Sigmoid colon (tissue), 7 donors: ENCODE measurements around the gene RGS17. TPM values are rescaled to one million over a fixed set of nuclear protein-coding genes. Genes with fewer than 3 reads are reported as not detected.

Source experiments
- DNase-seq: peaks from one replicate; pipeline ENCODE4 v3.0.0-alpha.2; 2019
- H3K27ac ChIP-seq, 4 donors: fragments of 200-600 bp; sonication (generic); one replicate each; pipeline ENCODE4 v1.5.1; 2016 to 2019; ENCODE audit warnings: mild to moderate bottlenecking in 1 of 4
- H3K27me3 ChIP-seq, 3 donors: fragments of 200-600 bp; sonication (generic); one replicate each; pipeline ENCODE4 v1.5.1; 2019; ENCODE audit warnings: mild to moderate bottlenecking in 1 of 3
- H3K36me3 ChIP-seq, 4 donors: fragments of 200-600 bp; sonication (generic); one replicate each; pipeline ENCODE4 v1.5.1; 2016 to 2019
- H3K4me1 ChIP-seq, 4 donors: fragments of 200-600 bp; sonication (generic); one replicate each; pipeline ENCODE4 v1.5.1; 2017 to 2019
- H3K4me3 ChIP-seq, 4 donors: fragments of 200-600 bp; sonication (generic); one replicate each; pipeline ENCODE4 v1.5.1; 2017 to 2019; ENCODE audit warnings: mild to moderate bottlenecking in 2 of 4, moderate library complexity in 1 of 4
- H3K9me3 ChIP-seq, 4 donors: fragments of 200-600 bp in 3 of 4; sonication (generic) in 3 of 4; one replicate each; pipeline versions ENCODE4 v1.5.1 to v1.6.1; 2013 to 2019
- EP300 ChIP-seq, 4 donors: sonication (generic); formaldehyde crosslinking; IDR thresholded peaks; one replicate each; pipeline ENCODE4 v1.6.1; 2017; ENCODE audit warnings: antibody characterized with exemption in 4 of 4
- POLR2A ChIP-seq, 2 donors: fragments of 450-650 bp; IDR thresholded peaks; one replicate each; pipeline ENCODE4 v1.6.1; 2016; ENCODE audit warnings: antibody characterized with exemption in 2 of 2, mild to moderate bottlenecking in 2 of 2, moderate library complexity in 2 of 2
- POLR2AphosphoS5 ChIP-seq, 4 donors: sonication (generic); formaldehyde crosslinking; IDR thresholded peaks; one replicate each; pipeline ENCODE4 v1.6.1; 2017; ENCODE audit warnings: antibody characterized with exemption in 4 of 4
- WGBS, 2 donors: extraction: QIAGEN DNeasy Blood & Tissue Kit; methylation state at CpG; one replicate each; pipeline ENCODE4 v1.1.7; 2013; 5-methylcytosine and 5-hydroxymethylcytosine counted together
- intact Hi-C: fragments of 100-400 bp; cut with DNase I; formaldehyde crosslinking; loops from one replicate; pipeline ENCODE4 v1.15.1; 2023
- polyA plus RNA-seq, 3 donors: library from polyadenylated mRNA; stranded (reverse); fragments of 200-250 nt; gene quantifications; one replicate each; pipeline ENCODE4 v1.2.3, GENCODE V29; 2013
- total RNA-seq, 4 donors: library from RNA; depleted of rRNA; stranded (reverse); fragments of >200 nt; gene quantifications; one replicate each; pipeline ENCODE4 v1.1.0, GENCODE V29; 2016
- TF ChIP-seq, protein P1 (sequence below), 4 experiments: fragments of 450-650 bp in 3 of 4; fragments of 200-600 bp in 1 of 4; IDR thresholded peaks; one replicate each; pipeline ENCODE4 v1.5.1; 2016 to 2019; ENCODE audit warnings: antibody characterized with exemption in 4 of 4, mild to moderate bottlenecking in 3 of 4, moderate library complexity in 2 of 4
- donor health status: healthy with polysubstance abuse.
- donor health status: Bipolar disorder and iron deficiency.
- donor health status: healthy.

Gene RGS17
- total and polyA plus RNA-seq, 7 donors = 0.16 to 2.8 (median 0.41) TPM; not detected in 2

DNA sequence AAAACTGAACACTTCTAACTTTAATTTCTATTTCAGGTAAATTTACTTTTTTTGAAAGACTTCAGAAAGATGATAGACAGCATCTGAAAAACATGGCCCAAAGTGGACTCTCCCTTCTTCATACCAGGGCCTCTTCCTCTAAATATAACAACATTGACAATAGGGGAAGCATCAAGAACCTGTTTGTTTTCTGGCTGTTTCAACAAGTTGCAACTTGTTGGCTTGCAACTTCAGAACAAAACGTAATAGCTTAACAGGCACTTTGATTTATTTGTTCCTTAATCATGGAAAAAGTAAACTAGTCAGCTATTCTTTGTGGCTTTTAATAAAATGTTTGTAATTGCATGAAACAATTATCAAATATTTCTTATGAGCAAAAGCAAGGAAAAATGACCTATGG, 34.3 kb downstream of the RGS17 start:
- intact Hi-C loops = no loop called here
- peaks cover 0 to 12% (median 5%) of the 10 kb centered on the region in 4 donors for H3K4me1 ChIP-seq
- no peak overlapping the region for H3K4me3 ChIP-seq
- H3K9me3 ChIP-seq = no peaks in the 10 kb centered on the region
- no peak overlapping the region for H3K27ac ChIP-seq
- 50 to 57% methylated on average over 1 of the region's 1 CpG for WGBS, 2 donors
- no peaks in the 10 kb centered on the region for H3K36me3 ChIP-seq
- H3K27me3 ChIP-seq = no peaks in the 10 kb centered on the region
- no peak for TF ChIP-seq POLR2A (IDR thresholded peaks at IDR 0.05)
- no peak for TF ChIP-seq EP300 (IDR thresholded peaks at IDR 0.05)
- no peak for TF ChIP-seq POLR2AphosphoS5 (IDR thresholded peaks at IDR 0.05)
- TF ChIP-seq, protein P1, sequence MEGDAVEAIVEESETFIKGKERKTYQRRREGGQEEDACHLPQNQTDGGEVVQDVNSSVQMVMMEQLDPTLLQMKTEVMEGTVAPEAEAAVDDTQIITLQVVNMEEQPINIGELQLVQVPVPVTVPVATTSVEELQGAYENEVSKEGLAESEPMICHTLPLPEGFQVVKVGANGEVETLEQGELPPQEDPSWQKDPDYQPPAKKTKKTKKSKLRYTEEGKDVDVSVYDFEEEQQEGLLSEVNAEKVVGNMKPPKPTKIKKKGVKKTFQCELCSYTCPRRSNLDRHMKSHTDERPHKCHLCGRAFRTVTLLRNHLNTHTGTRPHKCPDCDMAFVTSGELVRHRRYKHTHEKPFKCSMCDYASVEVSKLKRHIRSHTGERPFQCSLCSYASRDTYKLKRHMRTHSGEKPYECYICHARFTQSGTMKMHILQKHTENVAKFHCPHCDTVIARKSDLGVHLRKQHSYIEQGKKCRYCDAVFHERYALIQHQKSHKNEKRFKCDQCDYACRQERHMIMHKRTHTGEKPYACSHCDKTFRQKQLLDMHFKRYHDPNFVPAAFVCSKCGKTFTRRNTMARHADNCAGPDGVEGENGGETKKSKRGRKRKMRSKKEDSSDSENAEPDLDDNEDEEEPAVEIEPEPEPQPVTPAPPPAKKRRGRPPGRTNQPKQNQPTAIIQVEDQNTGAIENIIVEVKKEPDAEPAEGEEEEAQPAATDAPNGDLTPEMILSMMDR (IDR thresholded peaks at IDR 0.05) = no peak
- no peak for DNase-seq

DNA sequence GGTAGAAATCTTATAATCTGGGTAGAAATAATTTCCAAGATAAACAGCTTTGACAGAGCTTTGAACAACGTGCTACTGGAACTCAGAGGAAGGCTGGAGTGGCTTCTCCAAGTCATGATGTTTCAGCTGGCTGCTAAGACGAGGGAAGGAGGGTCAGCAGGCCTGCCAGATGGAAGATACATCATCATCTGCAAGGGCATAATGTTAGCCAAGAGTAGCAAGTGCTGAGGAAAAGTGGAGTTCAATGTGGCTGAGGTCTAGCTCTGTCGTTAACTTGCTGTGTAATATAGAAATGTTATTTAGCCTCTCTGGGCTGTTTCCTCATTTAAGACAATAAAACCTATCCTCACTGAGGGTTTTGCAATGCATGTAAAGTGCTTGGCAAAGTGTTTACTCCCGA, 35.1 kb downstream of the RGS17 start:
- H3K27ac ChIP-seq = no peak overlapping the region
- no peaks in the 10 kb centered on the region for H3K9me3 ChIP-seq
- TF ChIP-seq, protein P1 (IDR thresholded peaks at IDR 0.05) = no peak
- TF ChIP-seq POLR2AphosphoS5 (IDR thresholded peaks at IDR 0.05) (no peak), EP300 (IDR thresholded peaks at IDR 0.05) (no peak), POLR2A (IDR thresholded peaks at IDR 0.05) (no peak)
- whole genome bisulfite sequencing, 2 donors = 30 to 61% methylated on average over 4 of the region's 4 CpGs
- no peaks in the 10 kb centered on the region for H3K27me3 ChIP-seq
- H3K4me3 ChIP-seq = no peak overlapping the region
- intact Hi-C loops = no loop called here
- H3K4me1 ChIP-seq = peaks cover 0 to 12% (median 5%) of the 10 kb centered on the region in 4 donors
- no peaks in the 10 kb centered on the region for H3K36me3 ChIP-seq
- DNase-seq = no peak

DNA sequence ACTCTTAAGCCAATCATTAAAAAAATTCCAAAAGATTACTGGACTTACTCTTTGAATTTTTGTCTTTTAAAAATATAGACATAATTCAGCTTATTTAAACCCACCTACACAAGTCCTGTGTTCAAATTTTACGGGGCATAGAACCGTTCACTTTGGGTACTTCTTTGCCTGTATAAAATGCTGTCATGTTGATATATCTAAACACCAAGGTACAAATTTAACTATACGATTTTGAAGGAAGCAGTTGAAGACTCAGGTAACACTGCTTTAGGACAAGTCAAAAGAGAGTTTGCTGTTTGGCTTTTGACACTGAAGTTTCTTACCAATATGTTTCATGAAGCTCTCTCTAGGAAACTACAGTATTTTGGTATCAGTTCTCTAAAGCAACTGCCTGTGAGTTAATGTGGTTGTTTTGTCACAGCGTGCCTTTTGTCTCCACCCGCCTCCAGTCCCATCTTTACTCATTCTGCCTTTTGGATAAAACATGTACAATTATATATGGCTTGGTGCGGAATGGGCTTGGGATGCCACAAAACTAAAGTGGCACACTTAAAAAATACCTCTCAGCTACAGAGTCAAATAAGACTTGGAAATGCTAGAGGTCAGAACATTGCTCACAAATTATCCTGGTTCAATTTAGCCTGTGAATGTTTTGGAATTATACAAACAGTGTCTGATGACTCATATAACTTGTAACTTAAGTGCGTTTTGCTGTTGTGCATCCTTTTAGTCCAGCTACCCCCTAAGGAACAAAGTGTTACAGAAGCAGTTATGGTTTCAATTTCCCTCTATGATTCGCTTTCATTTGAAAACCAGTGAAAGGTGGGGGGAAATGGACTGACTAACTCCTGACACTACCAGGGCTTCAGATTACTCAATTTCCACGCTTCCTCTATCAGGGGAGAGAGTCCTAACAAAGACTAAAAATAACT, 38.7 kb downstream of the RGS17 start:
- WGBS, 2 donors = 61 to 70% methylated on average over 9 of the region's 9 CpGs
- Histone ChIP-seq H3K36me3 (no peaks in the 10 kb centered on the region), H3K4me1 (peaks cover 0 to 12% (median 5%) of the 10 kb centered on the region in 4 donors), H3K9me3 (no peaks in the 10 kb centered on the region), H3K27me3 (no peaks in the 10 kb centered on the region), H3K4me3 (no peak overlapping the region), H3K27ac (peak overlapping the region in 1 of 4 donors; percentile 38)
- TF ChIP-seq POLR2A (IDR thresholded peaks at IDR 0.05) (no peak), EP300 (IDR thresholded peaks at IDR 0.05) (no peak), POLR2AphosphoS5 (IDR thresholded peaks at IDR 0.05) (no peak)
- TF ChIP-seq, protein P1 (IDR thresholded peaks at IDR 0.05) = no peak
- intact Hi-C loops = no loop called here
- DNase-seq = no peak

DNA sequence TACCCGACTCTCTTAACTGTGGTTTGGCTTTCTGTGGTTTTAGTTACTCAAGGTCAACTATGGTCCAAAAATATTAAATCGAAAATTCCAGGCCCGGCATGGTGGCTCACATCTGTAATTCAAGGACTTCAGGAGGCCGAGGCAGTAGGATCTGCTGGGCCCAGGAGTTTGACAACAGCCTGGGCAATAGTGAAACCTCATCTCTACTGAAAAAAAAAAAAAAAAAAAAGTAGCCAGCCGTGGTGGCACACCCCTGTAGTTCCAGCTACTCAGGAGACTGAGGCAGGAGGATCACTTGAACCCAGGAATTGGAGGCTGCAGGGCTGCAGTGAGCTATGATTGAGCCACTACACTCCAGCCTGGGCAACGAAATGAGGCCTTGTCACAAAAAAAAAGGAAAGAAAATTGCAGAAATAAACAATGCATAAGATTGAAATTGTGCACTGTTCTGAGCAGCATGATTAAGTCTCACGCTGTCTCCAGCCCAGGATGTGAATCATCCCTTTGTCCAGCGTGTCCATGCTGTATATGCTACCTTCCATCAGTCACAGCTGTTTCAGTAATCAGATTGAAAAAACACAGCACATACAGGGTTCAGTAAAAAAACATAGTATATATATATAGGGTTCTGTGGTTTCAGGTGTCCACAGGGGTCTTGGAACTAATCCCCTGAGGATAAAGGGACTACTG, 40.7 kb downstream of the RGS17 start:
- Histone ChIP-seq H3K27me3 (no peaks in the 10 kb centered on the region), H3K4me1 (peaks cover 0 to 12% (median 5%) of the 10 kb centered on the region in 4 donors), H3K36me3 (no peaks in the 10 kb centered on the region), H3K9me3 (no peaks in the 10 kb centered on the region), H3K4me3 (no peak overlapping the region), H3K27ac (no peak overlapping the region)
- 65 to 73% methylated on average over 8 of the region's 8 CpGs for WGBS, 2 donors
- intact Hi-C loops = no loop called here
- TF ChIP-seq EP300 (IDR thresholded peaks at IDR 0.05) = no peak
- no peak for TF ChIP-seq POLR2AphosphoS5 (IDR thresholded peaks at IDR 0.05)
- no peak for TF ChIP-seq POLR2A (IDR thresholded peaks at IDR 0.05)
- TF ChIP-seq, protein P1 (IDR thresholded peaks at IDR 0.05) = no peak
- no peak for DNase-seq
